HCT116 (cell line): ENCODE measurements around the gene DAAM1. TPM values are rescaled to one million over a fixed set of nuclear protein-coding genes. Genes with fewer than 3 reads are reported as not detected.

Experiments
- ATAC-seq: fragments of 200-7000 bp; cut with Tn5 transposase; 2 replicates; pipeline ENCODE4 v1.9.1; 2020; ENCODE audit warnings: mild to moderate bottlenecking, moderate library complexity
- BruUV-seq: library from RNA; stranded (reverse); fragments of 400-500 nt; replicated peaks from 2 replicates; lab custom pipeline; 2021; lab: Mats Ljungman, UMichigan
- CTCF ChIA-PET: fragments of 300-600 bp; sonication (Branson Sonifier 250); formaldehyde crosslinking; loops from one replicate; lab custom pipeline; 2021; ENCODE audit warnings: antibody characterized with exemption; lab: Charles Lee
- POLR2A ChIA-PET: fragments of 300-600, 350-600 bp; sonication (Branson Sonifier 250); formaldehyde crosslinking; loops from one replicate; lab custom pipeline; 2021; ENCODE audit warnings: antibody characterized with exemption; lab: Charles Lee
- RAD21 ChIA-PET, 2 experiments: fragments of 300-600 bp; sonication (Branson Sonifier 250); formaldehyde crosslinking; loops; one replicate each; lab custom pipeline; 2023; ENCODE audit warnings: low total read pairs in 2 of 2; ENCODE audit not compliant: uncharacterized antibody in 2 of 2, unreplicated experiment in 2 of 2, low non-redundant PET in 1 of 2; lab: Charles Lee
- DNase-seq: peaks from one replicate; pipeline ENCODE4 v3.0.0-alpha.2; 2010; ENCODE audit warnings: low read depth, low spot score
- H2AFZ ChIP-seq: fragments of 200-600 bp; shearing (Covaris generic), sonication (generic); 2 replicates; pipeline ENCODE4 v1.6.1; 2017; ENCODE audit warnings: low read depth, mixed run types, mixed read lengths, antibody characterized with exemption, low read length; ENCODE audit not compliant: poor library complexity, severe bottlenecking
- H3K27ac ChIP-seq: 2 replicates; pipeline ENCODE4 v1.5.1; 2012; ENCODE audit warnings: low read depth, low read length
- H3K27me3 ChIP-seq: fragments of 200-600 bp; sonication (generic); 2 replicates; pipeline ENCODE4 v1.6.1; 2016; ENCODE audit warnings: mixed run types, low read length, mixed read lengths; ENCODE audit not compliant: insufficient read depth
- H3K36me3 ChIP-seq, 2 experiments: fragments of 200-500 bp in 1 of 2; fragments of 200-600 bp in 1 of 2; sonication (Bioruptor generic) in 1 of 2; sonication (generic) in 1 of 2; 2 replicates each; pipeline versions ENCODE4 v1.5.1 to v1.6.1; 2014 to 2016; ENCODE audit warnings: low read length in 2 of 2, inconsistent platforms in 1 of 2, mixed read lengths in 1 of 2, mixed run types in 1 of 2; ENCODE audit not compliant: insufficient read depth in 2 of 2, control insufficient read depth in 1 of 2
- H3K4me1 ChIP-seq, 2 experiments: fragments of 200-600 bp in 1 of 2; sonication (generic) in 1 of 2; 2 replicates each; pipeline versions ENCODE4 v1.5.1 to v1.6.1; 2012 to 2017; ENCODE audit warnings: low read length in 2 of 2, inconsistent platforms in 1 of 2, mild to moderate bottlenecking in 1 of 2, mixed read lengths in 1 of 2, mixed run types in 1 of 2, moderate library complexity in 1 of 2; ENCODE audit not compliant: insufficient read depth in 2 of 2, control insufficient read depth in 1 of 2
- H3K4me2 ChIP-seq: fragments of 200-600 bp; sonication (generic); 2 replicates; pipeline ENCODE4 v1.6.1; 2017; ENCODE audit warnings: mixed run types, low read length, mixed read lengths
- H3K4me3 ChIP-seq, 2 experiments: fragments of 200-600 bp in 1 of 2; sonication (generic) in 1 of 2; replicated peaks in 1 of 2; 2 replicates each; pipeline ENCODE4 v1.5.1; 2011 to 2016; ENCODE audit warnings: low read length in 2 of 2, control low read depth in 1 of 2, low read depth in 1 of 2, mild to moderate bottlenecking in 1 of 2, mixed read lengths in 1 of 2, mixed run types in 1 of 2
- H3K79me2 ChIP-seq: fragments of 200-600 bp; sonication (generic); 2 replicates; pipeline ENCODE4 v1.6.1; 2017; ENCODE audit warnings: mild to moderate bottlenecking, mixed run types, low read length, moderate library complexity, mixed read lengths; ENCODE audit not compliant: insufficient read depth
- H3K9ac ChIP-seq: fragments of 200-600 bp; sonication (generic); 2 replicates; pipeline ENCODE4 v1.6.1; 2016; ENCODE audit warnings: low read length, mixed read lengths
- H3K9me2 ChIP-seq: fragments of 200-600 bp; sonication (generic), shearing (Covaris generic); 2 replicates; pipeline ENCODE4 v1.6.1; 2017; ENCODE audit warnings: mixed run types, mild to moderate bottlenecking, moderate library complexity; ENCODE audit not compliant: insufficient read depth
- H3K9me3 ChIP-seq, 2 experiments: fragments of 200-500 bp in 1 of 2; fragments of 200-600 bp in 1 of 2; sonication (Bioruptor generic) in 1 of 2; sonication (generic) in 1 of 2; 2 replicates each; pipeline ENCODE4 v1.6.1; 2014 to 2017; ENCODE audit warnings: low read length in 2 of 2, mixed read lengths in 2 of 2, inconsistent platforms in 1 of 2, low read depth in 1 of 2, mild to moderate bottlenecking in 1 of 2, mixed run types in 1 of 2, moderate library complexity in 1 of 2; ENCODE audit not compliant: control insufficient read depth in 1 of 2, insufficient read depth in 1 of 2
- H4K20me1 ChIP-seq: fragments of 200-600 bp; sonication (generic), shearing (Covaris generic); 2 replicates; pipeline ENCODE4 v1.6.1; 2017; ENCODE audit warnings: mixed run types, mild to moderate bottlenecking, moderate library complexity; ENCODE audit not compliant: insufficient read depth
- CBX3 ChIP-seq: IDR thresholded peaks from 2 replicates; pipeline ENCODE4 v1.6.1; 2012; ENCODE audit warnings: low read depth
- EGR1 ChIP-seq: IDR thresholded peaks from 2 replicates; pipeline ENCODE4 v1.6.1; 2012; ENCODE audit warnings: low read depth
- JUND ChIP-seq: IDR thresholded peaks from 2 replicates; pipeline ENCODE4 v1.6.1; 2012
- POLR2A ChIP-seq: IDR thresholded peaks from 2 replicates; pipeline ENCODE4 v1.7.0; 2011; ENCODE audit warnings: borderline replicate concordance; ENCODE audit not compliant: insufficient read depth, insufficient read length; ENCODE audit errors: extremely low read depth
- SIN3A ChIP-seq: IDR thresholded peaks from 2 replicates; pipeline ENCODE4 v1.6.1; 2012; ENCODE audit warnings: low read depth
- SRF ChIP-seq: IDR thresholded peaks from 2 replicates; pipeline ENCODE4 v1.6.1; 2012; ENCODE audit warnings: low read depth
- TCF7L2 ChIP-seq: IDR thresholded peaks from 2 replicates; pipeline ENCODE4 v1.7.0; 2011; ENCODE audit warnings: borderline replicate concordance, inconsistent platforms; ENCODE audit not compliant: insufficient read depth, insufficient read length; ENCODE audit errors: extremely low read depth
- ZNF274 ChIP-seq: fragments of 200-500 bp; sonication (Bioruptor generic); IDR thresholded peaks from 2 replicates; pipeline ENCODE4 v1.6.1; 2014; ENCODE audit warnings: mild to moderate bottlenecking, low read depth, low read length, inconsistent platforms
- intact Hi-C: fragments of 100-400 bp; cut with micrococcal nuclease; formaldehyde crosslinking; loops from 2 replicates; pipeline ENCODE4 v1.10.0; 2022
- total RNA-seq: library from RNA; stranded (reverse); gene quantifications from one replicate; pipeline ENCODE4 v1.2.1, GENCODE V29; 2021; ENCODE audit not compliant: unreplicated experiment
- TF ChIP-seq, protein P1 (sequence below): IDR thresholded peaks from 2 replicates; pipeline ENCODE4 v1.6.1; 2012
- TF ChIP-seq, protein P2 (sequence below): IDR thresholded peaks from 2 replicates; pipeline ENCODE4 v1.6.1; 2012; ENCODE audit warnings: low read depth

DAAM1 gene
- total RNA-seq, 1 experiment from 2014 or later = 10.7 TPM

DNA sequence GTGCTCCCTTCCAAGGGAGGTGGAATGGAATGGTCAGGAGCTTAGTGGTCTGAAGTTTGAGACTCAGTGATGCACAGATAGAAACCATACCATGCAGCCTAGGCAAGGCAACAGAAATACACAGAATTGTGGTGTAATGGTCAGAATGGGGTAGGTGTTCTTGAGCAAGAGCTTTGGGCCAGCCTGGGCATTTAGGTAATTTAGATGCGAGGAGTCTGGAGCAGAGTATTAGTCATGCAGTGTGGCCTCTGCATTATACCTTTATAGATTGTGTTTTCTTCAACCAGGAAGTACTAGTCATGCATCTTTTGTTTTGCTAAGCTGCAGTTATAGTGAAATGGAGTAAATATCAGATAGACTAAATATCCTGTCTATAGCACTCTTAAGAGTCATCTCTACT is 118.3 kb downstream of the DAAM1 start (continued):
- no peak for TF ChIP-seq JUND

DNA sequence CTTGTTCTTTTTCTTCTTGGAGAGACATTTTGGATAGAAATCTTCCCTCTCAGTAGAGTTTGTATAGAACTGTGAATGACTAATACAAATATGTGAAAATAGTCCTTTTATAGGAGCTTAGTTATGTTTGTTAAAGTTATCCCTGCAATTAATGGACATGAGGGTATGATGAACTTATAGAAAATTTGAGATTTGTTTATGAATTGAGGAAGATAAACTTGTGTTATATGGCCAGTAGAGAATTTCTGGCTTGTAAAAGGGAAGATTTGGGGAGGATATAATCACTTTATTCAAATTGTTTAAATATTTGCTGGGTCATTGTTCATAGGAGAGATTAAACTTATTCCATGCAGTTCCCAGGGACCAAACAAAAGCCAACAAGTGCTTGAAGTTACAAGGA is 119.6 kb downstream of the DAAM1 start:
- no peak for ATAC-seq
- H3K9ac ChIP-seq = no peak overlapping the region
- peaks cover 19 to 20% of the 10 kb centered on the region in 2 experiments for H3K4me1 ChIP-seq
- CTCF ChIA-PET = no interaction called here
- POLR2A ChIA-PET = no interaction called here
- RAD21 ChIA-PET = no interaction called here
- DNase-seq = no peak
- no peak overlapping the region for H3K4me2 ChIP-seq
- BruUV-seq = no TSS peak
- no peaks in the 10 kb centered on the region for H4K20me1 ChIP-seq
- H2AFZ ChIP-seq = no peak overlapping the region
- H3K79me2 ChIP-seq = no peaks in the 10 kb centered on the region
- no peaks in the 10 kb centered on the region for H3K9me3 ChIP-seq
- no peak for TF ChIP-seq SIN3A
- no peak for TF ChIP-seq POLR2A
- TF ChIP-seq, protein P1, sequence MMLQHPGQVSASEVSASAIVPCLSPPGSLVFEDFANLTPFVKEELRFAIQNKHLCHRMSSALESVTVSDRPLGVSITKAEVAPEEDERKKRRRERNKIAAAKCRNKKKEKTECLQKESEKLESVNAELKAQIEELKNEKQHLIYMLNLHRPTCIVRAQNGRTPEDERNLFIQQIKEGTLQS = no peak
- TF ChIP-seq, protein P2, sequence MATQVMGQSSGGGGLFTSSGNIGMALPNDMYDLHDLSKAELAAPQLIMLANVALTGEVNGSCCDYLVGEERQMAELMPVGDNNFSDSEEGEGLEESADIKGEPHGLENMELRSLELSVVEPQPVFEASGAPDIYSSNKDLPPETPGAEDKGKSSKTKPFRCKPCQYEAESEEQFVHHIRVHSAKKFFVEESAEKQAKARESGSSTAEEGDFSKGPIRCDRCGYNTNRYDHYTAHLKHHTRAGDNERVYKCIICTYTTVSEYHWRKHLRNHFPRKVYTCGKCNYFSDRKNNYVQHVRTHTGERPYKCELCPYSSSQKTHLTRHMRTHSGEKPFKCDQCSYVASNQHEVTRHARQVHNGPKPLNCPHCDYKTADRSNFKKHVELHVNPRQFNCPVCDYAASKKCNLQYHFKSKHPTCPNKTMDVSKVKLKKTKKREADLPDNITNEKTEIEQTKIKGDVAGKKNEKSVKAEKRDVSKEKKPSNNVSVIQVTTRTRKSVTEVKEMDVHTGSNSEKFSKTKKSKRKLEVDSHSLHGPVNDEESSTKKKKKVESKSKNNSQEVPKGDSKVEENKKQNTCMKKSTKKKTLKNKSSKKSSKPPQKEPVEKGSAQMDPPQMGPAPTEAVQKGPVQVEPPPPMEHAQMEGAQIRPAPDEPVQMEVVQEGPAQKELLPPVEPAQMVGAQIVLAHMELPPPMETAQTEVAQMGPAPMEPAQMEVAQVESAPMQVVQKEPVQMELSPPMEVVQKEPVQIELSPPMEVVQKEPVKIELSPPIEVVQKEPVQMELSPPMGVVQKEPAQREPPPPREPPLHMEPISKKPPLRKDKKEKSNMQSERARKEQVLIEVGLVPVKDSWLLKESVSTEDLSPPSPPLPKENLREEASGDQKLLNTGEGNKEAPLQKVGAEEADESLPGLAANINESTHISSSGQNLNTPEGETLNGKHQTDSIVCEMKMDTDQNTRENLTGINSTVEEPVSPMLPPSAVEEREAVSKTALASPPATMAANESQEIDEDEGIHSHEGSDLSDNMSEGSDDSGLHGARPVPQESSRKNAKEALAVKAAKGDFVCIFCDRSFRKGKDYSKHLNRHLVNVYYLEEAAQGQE = no peak
- TF ChIP-seq EGR1 = no peak
- no peak for TF ChIP-seq CBX3
- no peak for TF ChIP-seq TCF7L2
- no peak for TF ChIP-seq ZNF274
- TF ChIP-seq SRF = no peak
- intact Hi-C loops = no loop called here
- no peak overlapping the region for H3K27ac ChIP-seq
- no peaks in the 10 kb centered on the region for H3K9me2 ChIP-seq
- H3K36me3 ChIP-seq = no peaks in the 10 kb centered on the region
- H3K27me3 ChIP-seq = no peaks in the 10 kb centered on the region
- no peak overlapping the region for H3K4me3 ChIP-seq
